NT2/D1 (cell line): ENCODE data around the gene TBC1D16.

Source experiments
- SUZ12 ChIP-seq: IDR thresholded peaks from 2 replicates; pipeline ENCODE4 v1.6.1; 2011; ENCODE audit not compliant: insufficient read length, insufficient read depth; ENCODE audit errors: extremely low read depth
- YY1 ChIP-seq: IDR thresholded peaks from 2 replicates; pipeline ENCODE4 v1.6.1; 2011; ENCODE audit not compliant: insufficient read length, insufficient read depth
- ZNF274 ChIP-seq: IDR thresholded peaks from 2 replicates; pipeline ENCODE4 v1.6.1; 2011; ENCODE audit warnings: mild to moderate bottlenecking, low read depth, low read length

DNA sequence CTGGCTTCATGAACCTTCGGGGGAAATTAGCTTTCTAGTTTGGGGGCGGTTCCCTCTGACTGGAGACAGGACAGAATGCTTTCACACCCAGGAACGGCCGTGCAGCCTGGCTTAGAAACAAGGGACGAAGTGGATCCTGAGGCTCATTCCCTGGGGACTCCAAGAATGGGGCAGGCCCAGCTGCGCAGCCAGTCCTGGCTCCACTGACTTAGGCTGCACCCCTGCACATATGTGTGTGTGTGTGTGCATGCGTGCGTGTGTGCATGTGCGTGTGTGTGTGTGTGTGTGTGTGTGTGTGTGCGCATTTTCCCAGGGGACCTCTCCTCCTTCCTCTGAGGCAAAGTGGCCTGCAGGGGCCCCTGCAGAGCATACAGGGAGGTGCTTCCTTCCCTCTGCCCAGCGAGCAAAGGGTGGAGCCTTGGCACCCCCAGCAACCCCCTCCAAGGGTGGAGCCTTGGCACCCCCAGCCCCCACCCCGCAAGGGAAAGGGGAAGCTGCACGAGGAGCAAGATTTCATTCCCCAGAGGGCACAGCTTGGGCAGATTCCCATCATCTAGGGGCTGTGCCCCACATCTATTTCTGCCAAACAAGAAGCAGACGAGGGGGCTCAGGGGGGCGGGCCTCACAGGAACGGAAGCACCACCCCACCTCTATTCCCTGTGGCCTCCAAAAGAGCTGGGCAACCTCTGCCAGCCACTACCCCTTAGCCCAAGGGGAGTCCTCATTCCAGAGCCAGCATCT, 98.9 kb downstream of the TBC1D16 start:
- no peak for TF ChIP-seq ZNF274
- no peak for TF ChIP-seq SUZ12
- TF ChIP-seq YY1: no peak
